DOHH2 (cell line): ENCODE results near the gene SCAF8.

Source experiments
- H3F3A ChIP-seq: fragments of 200-600 bp; sonication (generic), shearing (Covaris generic); 2 replicates; pipeline ENCODE4 v1.6.0; 2016; ENCODE audit warnings: antibody characterized with exemption, mild to moderate bottlenecking; ENCODE audit not compliant: control insufficient read depth, insufficient read depth
- H3K27ac ChIP-seq: fragments of 200-600 bp; sonication (generic); 2 replicates; pipeline ENCODE4 v1.5.1; 2014; ENCODE audit warnings: low read depth, mild to moderate bottlenecking, low read length, moderate library complexity
- H3K27me3 ChIP-seq: fragments of 200-600 bp; sonication (generic); 2 replicates; pipeline ENCODE4 v1.6.1; 2014; ENCODE audit warnings: mild to moderate bottlenecking, low read length, mixed read lengths; ENCODE audit not compliant: control insufficient read depth
- H3K36me3 ChIP-seq: fragments of 200-600 bp; sonication (generic); 2 replicates; pipeline ENCODE4 v1.6.1; 2014; ENCODE audit warnings: mild to moderate bottlenecking, low read length, moderate library complexity, mixed read lengths; ENCODE audit not compliant: control insufficient read depth
- H3K4me1 ChIP-seq: fragments of 200-600 bp; sonication (generic); 2 replicates; pipeline ENCODE4 v1.6.1; 2014; ENCODE audit warnings: mild to moderate bottlenecking, low read length, mixed read lengths; ENCODE audit not compliant: control insufficient read depth
- H3K4me2 ChIP-seq: fragments of 200-600 bp; sonication (generic); 2 replicates; pipeline ENCODE4 v1.6.0; 2014; ENCODE audit warnings: mild to moderate bottlenecking, low read length, moderate library complexity
- H3K4me3 ChIP-seq: fragments of 200-600 bp; sonication (generic); 2 replicates; pipeline ENCODE4 v1.5.1; 2014; ENCODE audit warnings: mild to moderate bottlenecking, low read length, mixed read lengths
- H3K79me2 ChIP-seq: fragments of 200-600 bp; sonication (generic); 2 replicates; pipeline ENCODE4 v1.6.1; 2014; ENCODE audit warnings: mild to moderate bottlenecking, low read length, mixed read lengths; ENCODE audit not compliant: control insufficient read depth
- H3K9me2 ChIP-seq: fragments of 200-600 bp; sonication (generic); replicated peaks from 2 replicates; pipeline ENCODE4 v1.6.1; 2014; ENCODE audit warnings: mild to moderate bottlenecking, low read length, mixed read lengths; ENCODE audit not compliant: control insufficient read depth
- H3K9me3 ChIP-seq: fragments of 200-600 bp; sonication (generic); 2 replicates; pipeline ENCODE4 v1.6.1; 2014; ENCODE audit warnings: antibody characterized with exemption, low read length, mixed read lengths; ENCODE audit not compliant: control insufficient read depth, insufficient read depth
- H4K20me1 ChIP-seq: fragments of 200-600 bp; sonication (generic); 2 replicates; pipeline ENCODE4 v1.6.0; 2014; ENCODE audit warnings: low read depth, mild to moderate bottlenecking, antibody characterized with exemption, low read length, moderate library complexity; ENCODE audit not compliant: control insufficient read depth, insufficient read depth
- EZH2phosphoT487 ChIP-seq: fragments of 200-600 bp; sonication (generic); IDR thresholded peaks from 2 replicates; pipeline ENCODE4 v1.6.1; 2017; ENCODE audit warnings: borderline replicate concordance, mild to moderate bottlenecking, antibody characterized with exemption, low read length, moderate library complexity, mixed read lengths
- TF ChIP-seq, protein P1 (sequence below): fragments of 200-600 bp; sonication (generic); IDR thresholded peaks from one replicate; pipeline ENCODE4 v1.5.1; 2014; ENCODE audit warnings: antibody characterized with exemption, mild to moderate bottlenecking, low read depth, low read length; ENCODE audit not compliant: poor library complexity, severe bottlenecking

Gene SCAF8

DNA sequence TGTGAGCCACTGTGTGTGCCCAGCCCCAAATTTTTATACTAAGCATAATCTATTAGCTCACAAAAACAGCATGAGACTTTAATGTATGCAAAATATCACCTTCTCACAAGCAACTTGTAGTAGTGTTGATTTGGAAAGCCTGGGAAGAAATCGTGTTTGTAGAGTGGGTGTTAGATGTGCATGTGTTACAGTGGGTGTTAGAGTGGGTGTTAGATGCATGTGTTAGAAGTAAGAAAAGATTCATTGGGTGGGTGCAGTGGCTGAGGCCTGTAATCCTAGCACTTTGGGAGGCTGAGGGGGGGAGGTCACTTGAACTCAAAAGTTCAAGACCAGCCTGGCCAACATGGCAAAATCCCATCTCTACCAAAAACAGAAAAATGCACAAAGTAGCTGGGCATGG is 6.3 kb upstream of the SCAF8 start:
- no peak for TF ChIP-seq EZH2phosphoT487
- TF ChIP-seq, protein P1, sequence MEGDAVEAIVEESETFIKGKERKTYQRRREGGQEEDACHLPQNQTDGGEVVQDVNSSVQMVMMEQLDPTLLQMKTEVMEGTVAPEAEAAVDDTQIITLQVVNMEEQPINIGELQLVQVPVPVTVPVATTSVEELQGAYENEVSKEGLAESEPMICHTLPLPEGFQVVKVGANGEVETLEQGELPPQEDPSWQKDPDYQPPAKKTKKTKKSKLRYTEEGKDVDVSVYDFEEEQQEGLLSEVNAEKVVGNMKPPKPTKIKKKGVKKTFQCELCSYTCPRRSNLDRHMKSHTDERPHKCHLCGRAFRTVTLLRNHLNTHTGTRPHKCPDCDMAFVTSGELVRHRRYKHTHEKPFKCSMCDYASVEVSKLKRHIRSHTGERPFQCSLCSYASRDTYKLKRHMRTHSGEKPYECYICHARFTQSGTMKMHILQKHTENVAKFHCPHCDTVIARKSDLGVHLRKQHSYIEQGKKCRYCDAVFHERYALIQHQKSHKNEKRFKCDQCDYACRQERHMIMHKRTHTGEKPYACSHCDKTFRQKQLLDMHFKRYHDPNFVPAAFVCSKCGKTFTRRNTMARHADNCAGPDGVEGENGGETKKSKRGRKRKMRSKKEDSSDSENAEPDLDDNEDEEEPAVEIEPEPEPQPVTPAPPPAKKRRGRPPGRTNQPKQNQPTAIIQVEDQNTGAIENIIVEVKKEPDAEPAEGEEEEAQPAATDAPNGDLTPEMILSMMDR: no peak
- no peak overlapping the region for H3K4me3 ChIP-seq
- H3K4me2 ChIP-seq: no peak overlapping the region
- no peaks in the 10 kb centered on the region for H3K9me3 ChIP-seq
- H3K36me3 ChIP-seq: no peaks in the 10 kb centered on the region
- no peaks in the 10 kb centered on the region for H3K79me2 ChIP-seq
- H4K20me1 ChIP-seq: no peaks in the 10 kb centered on the region
- no peaks in the 10 kb centered on the region for H3K27me3 ChIP-seq
- no peaks in the 10 kb centered on the region; the same call in 1 of the 2 replicates for H3F3A ChIP-seq
- H3K27ac ChIP-seq: no peak overlapping the region
- no peaks in the 10 kb centered on the region for H3K9me2 ChIP-seq
- no peaks in the 10 kb centered on the region for H3K4me1 ChIP-seq

DNA sequence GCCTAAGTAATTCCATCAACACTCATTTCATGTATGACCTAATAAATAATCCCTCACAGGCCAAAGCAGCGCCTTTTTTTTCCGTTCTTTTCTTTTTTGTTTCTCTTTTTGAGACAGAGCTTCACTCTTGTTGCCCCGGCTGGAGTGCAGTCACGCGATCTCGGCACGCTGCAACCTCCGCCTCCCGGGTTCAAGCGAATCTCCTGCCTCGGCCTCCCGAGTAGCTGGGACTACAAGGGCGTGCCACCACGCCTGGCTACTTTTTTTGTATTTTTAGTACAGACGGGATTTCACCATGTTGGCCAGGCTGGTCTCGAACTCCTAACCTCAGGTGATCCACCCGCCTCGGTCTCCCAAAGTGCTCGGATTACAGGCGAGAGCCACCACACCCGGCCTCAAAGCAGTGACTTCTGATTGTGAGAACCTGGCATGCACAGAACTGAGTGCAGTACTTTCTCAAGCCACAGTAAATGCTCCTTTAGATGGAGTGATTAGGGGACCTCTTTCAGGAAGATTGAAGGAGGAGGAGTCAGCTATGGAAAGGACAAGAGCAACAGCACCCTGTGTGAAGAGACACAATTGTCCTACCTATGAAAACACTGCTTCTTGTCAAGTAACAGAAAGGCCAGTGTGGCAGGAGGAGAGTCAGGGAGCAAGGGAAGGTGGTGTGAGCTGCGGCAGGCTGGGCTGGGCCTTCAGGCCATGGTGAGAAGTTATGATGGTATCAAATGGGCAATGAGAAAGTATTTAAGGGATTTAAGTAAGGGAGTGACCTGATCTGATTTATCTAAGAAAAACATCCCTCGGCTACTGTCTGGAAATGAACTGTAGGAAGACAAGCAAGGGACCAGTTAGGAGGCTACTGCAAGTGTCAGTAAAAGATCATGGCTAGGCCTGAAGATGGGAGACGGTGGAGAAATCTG is 1.7 kb upstream of the SCAF8 start:
- Histone ChIP-seq H4K20me1 (no peaks in the 10 kb centered on the region), H3K9me2 (no peaks in the 10 kb centered on the region), H3K27me3 (no peaks in the 10 kb centered on the region), H3K4me1 (peaks cover 30% of the 10 kb centered on the region), H3K36me3 (peaks cover 18% of the 10 kb centered on the region), H3K9me3 (no peaks in the 10 kb centered on the region), H3K4me2 (no peak overlapping the region), H3K27ac (no peak overlapping the region), H3K4me3 (no peak overlapping the region), H3K79me2 (peaks cover 31% of the 10 kb centered on the region), H3F3A (no peaks in the 10 kb centered on the region; the same call in 1 of the 2 replicates)
- TF ChIP-seq, protein P1: no peak
- no peak for TF ChIP-seq EZH2phosphoT487

DNA sequence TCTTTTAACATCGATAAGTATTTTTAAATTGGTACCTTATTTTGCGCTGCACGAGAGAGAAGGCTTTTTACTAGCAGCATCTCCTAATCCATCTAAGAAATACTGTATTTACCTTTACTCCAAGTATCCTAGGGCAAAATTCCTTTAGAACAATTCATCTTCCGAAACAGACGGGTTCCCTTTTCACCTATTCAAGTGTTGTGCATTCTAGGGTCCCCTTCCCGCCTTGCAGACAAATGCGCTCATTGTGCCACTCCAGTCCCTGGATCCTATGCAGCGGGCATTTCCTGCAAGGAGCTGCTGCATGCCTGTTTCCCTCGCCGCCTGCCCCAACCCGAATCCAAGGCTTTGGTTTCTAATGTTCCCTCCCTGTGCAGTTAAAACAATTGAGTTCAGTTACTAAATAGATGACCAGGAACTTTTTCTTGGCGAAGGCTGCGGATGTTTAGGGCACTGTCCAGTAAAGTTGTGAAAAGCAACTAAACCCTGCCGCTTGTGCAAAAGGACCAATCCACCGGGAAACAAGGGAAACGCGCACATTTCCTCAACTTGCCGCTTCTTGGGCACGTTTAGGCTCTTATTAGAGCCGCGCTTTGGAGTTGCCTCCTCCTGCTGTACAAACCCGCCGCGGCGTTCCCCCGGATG is 556 bp upstream of the SCAF8 start:
- H3K4me1 ChIP-seq: peaks cover 41% of the 10 kb centered on the region
- TF ChIP-seq, protein P1: no peak
- no peak for TF ChIP-seq EZH2phosphoT487
- H3K4me3 ChIP-seq: peak overlapping the region; percentile 87
- no peaks in the 10 kb centered on the region for H3K9me3 ChIP-seq
- H3K79me2 ChIP-seq: peaks cover 42% of the 10 kb centered on the region
- peak overlapping the region; percentile 93 for H3K4me2 ChIP-seq
- no peaks in the 10 kb centered on the region for H3K27me3 ChIP-seq
- peaks cover 5% of the 10 kb centered on the region; the same call in 1 of the 2 replicates for H4K20me1 ChIP-seq
- H3F3A ChIP-seq: no peaks in the 10 kb centered on the region; the same call in 1 of the 2 replicates
- H3K9me2 ChIP-seq: no peaks in the 10 kb centered on the region
- H3K27ac ChIP-seq: peak overlapping the region; percentile 72; the same call in 1 of the 2 replicates
- peaks cover 29% of the 10 kb centered on the region for H3K36me3 ChIP-seq
